ENCODE results near the gene MPIG6B.

Gene MPIG6B

GRCh38 chr6:31775633-31776484 lies 52.7 kb downstream of the MPIG6B start:
- no peak overlapping the region for H3K9ac ChIP-seq
- H3K27me3 ChIP-seq: no peaks in the 10 kb centered on the region
- no peaks in the 10 kb centered on the region; the same call in 1 of the 2 replicates for H4K20me1 ChIP-seq
- H3K4me2 ChIP-seq: 0 out of 2 replicates have a peak overlapping the region, but pooled peaks have one; percentile 61
- no peaks in the 10 kb centered on the region for H3K9me3 ChIP-seq
- H3K36me3 ChIP-seq: peaks cover 35% of the 10 kb centered on the region
- H3K27ac ChIP-seq: no peak overlapping the region
- H3K4me3 ChIP-seq: no peak overlapping the region
- H3K4me1 ChIP-seq: peaks cover 58% of the 10 kb centered on the region
- no peak for TF ChIP-seq Cebpa-rat (IDR thresholded peaks at IDR 0.05)
